H1 (cell line): ENCODE measurements around the gene TNFRSF14. TPM values are rescaled to one million over a fixed set of nuclear protein-coding genes. Genes with fewer than 3 reads are reported as not detected.
A peak's percentile ranks its signal among the peaks of the same experiment; 100 is the strongest.

Experiments
- CTCF ChIA-PET: fragments of 300-600 bp; sonication (Branson Sonifier 250); formaldehyde crosslinking; loops from one replicate; lab custom pipeline; 2021; ENCODE audit not compliant: partially characterized antibody; lab: Charles Lee
- POLR2A ChIA-PET: fragments of 300-600 bp; sonication (Branson Sonifier 250); formaldehyde crosslinking; loops from one replicate; lab custom pipeline; 2021; ENCODE audit warnings: inconsistent platforms; ENCODE audit not compliant: partially characterized antibody; lab: Charles Lee
- DNase-seq, 2 experiments: peaks; one replicate each; pipeline versions ENCODE4 v3.0.0 to v3.0.0-alpha.2; 2010 to 2022; ENCODE audit warnings: low spot score in 2 of 2, low read depth in 1 of 2, mixed read lengths in 1 of 2
- FAIRE-seq: peaks from 2 replicates; lab custom pipeline; 2011; peaks lifted over from hg19 to GRCh38; lab: Jason Lieb, UNC
- H2AFZ ChIP-seq: 2 replicates; pipeline ENCODE4 v1.8.1; 2012; ENCODE audit warnings: low read length, inconsistent platforms
- H2AK5ac ChIP-seq: 2 replicates; pipeline ENCODE4 v1.6.1; 2013; ENCODE audit warnings: low read depth, low read length
- H2BK120ac ChIP-seq: replicated peaks from 2 replicates; pipeline ENCODE3; 2013; ENCODE audit warnings: low read depth, low read length, inconsistent platforms
- H2BK12ac ChIP-seq: 2 replicates; pipeline ENCODE4 v1.6.1; 2013; ENCODE audit warnings: low read depth, low read length
- H2BK15ac ChIP-seq: 2 replicates; pipeline ENCODE4 v1.6.1; 2013; ENCODE audit warnings: low read length
- H2BK20ac ChIP-seq: 2 replicates; pipeline ENCODE4 v1.6.1; 2013; ENCODE audit warnings: low read length
- H2BK5ac ChIP-seq: 2 replicates; pipeline ENCODE4 v1.6.1; 2013; ENCODE audit warnings: low read depth, low read length
- H3K14ac ChIP-seq: 2 replicates; pipeline ENCODE4 v1.6.1; 2013; ENCODE audit warnings: inconsistent platforms; ENCODE audit not compliant: insufficient read length
- H3K18ac ChIP-seq: 2 replicates; pipeline ENCODE4 v1.6.1; 2013; ENCODE audit warnings: low read length; ENCODE audit errors: extremely low read depth
- H3K23ac ChIP-seq: 2 replicates; pipeline ENCODE4 v1.6.1; 2013; ENCODE audit warnings: inconsistent platforms; ENCODE audit not compliant: insufficient read length
- H3K23me2 ChIP-seq: 2 replicates; pipeline ENCODE4 v1.6.1; 2013; ENCODE audit warnings: low read depth, low read length
- H3K27ac ChIP-seq: 2 replicates; pipeline ENCODE4 v1.6.1; 2011; ENCODE audit warnings: low read depth, low read length, inconsistent platforms
- H3K27me3 ChIP-seq, 4 experiments: replicated peaks in 1 of 4; 1 replicate in 1 of 4; 2 replicates in 3 of 4; pipeline versions ENCODE4 v1.6.1 to v1.8.1; 2011 to 2013; ENCODE audit warnings: low read length in 3 of 4, mild to moderate bottlenecking in 3 of 4, inconsistent platforms in 2 of 4, mixed read lengths in 2 of 4, moderate library complexity in 1 of 4; ENCODE audit not compliant: control insufficient read depth in 3 of 4, insufficient read depth in 3 of 4; ENCODE audit errors: extremely low read depth in 1 of 4
- H3K36me3 ChIP-seq, 4 experiments: 2 replicates each; pipeline versions ENCODE4 v1.6.1 to v1.8.1; 2011 to 2013; ENCODE audit warnings: mild to moderate bottlenecking in 4 of 4, low read length in 3 of 4, moderate library complexity in 2 of 4, control low read depth in 1 of 4, inconsistent platforms in 1 of 4; ENCODE audit not compliant: insufficient read depth in 4 of 4, control insufficient read depth in 2 of 4
- H3K4ac ChIP-seq: replicated peaks from 2 replicates; pipeline ENCODE3; 2013; ENCODE audit warnings: low read length, low read depth, mixed read lengths, inconsistent platforms; ENCODE audit not compliant: insufficient read length
- H3K4me1 ChIP-seq, 4 experiments: replicated peaks in 1 of 4; 1 replicate in 1 of 4; 2 replicates in 3 of 4; pipeline versions ENCODE4 v1.6.1 to v1.8.1; 2011 to 2013; ENCODE audit warnings: low read length in 3 of 4, inconsistent platforms in 2 of 4, mixed read lengths in 1 of 4; ENCODE audit not compliant: insufficient read depth in 4 of 4, control insufficient read depth in 3 of 4
- H3K4me2 ChIP-seq, 2 experiments: 2 replicates each; pipeline versions ENCODE4 v1.6.1 to v1.8.1; 2011 to 2013; ENCODE audit warnings: low read depth in 2 of 2, low read length in 2 of 2, control low read depth in 1 of 2, inconsistent platforms in 1 of 2, mild to moderate bottlenecking in 1 of 2; ENCODE audit not compliant: insufficient read depth in 1 of 2
- H3K4me3 ChIP-seq, 4 experiments: fragments of 200-600, 300-600 bp in 1 of 4; sonication (generic), shearing (Covaris generic), sonication (Bioruptor Twin) in 1 of 4; 2 replicates each; pipeline versions ENCODE4 v1.5.1 to v1.8.1; 2011 to 2016; ENCODE audit warnings: low read length in 4 of 4, low read depth in 3 of 4, control low read depth in 2 of 4, inconsistent platforms in 2 of 4, mild to moderate bottlenecking in 2 of 4, mixed read lengths in 1 of 4, moderate library complexity in 1 of 4; ENCODE audit not compliant: insufficient read depth in 2 of 4; ENCODE audit errors: extremely low read depth in 1 of 4
- H3K56ac ChIP-seq: replicated peaks from 2 replicates; pipeline ENCODE3; 2013; ENCODE audit warnings: low read depth, mild to moderate bottlenecking, mixed read lengths, low read length, inconsistent platforms; ENCODE audit not compliant: insufficient read length
- H3K79me1 ChIP-seq: 2 replicates; pipeline ENCODE4 v1.6.1; 2013; ENCODE audit warnings: low read depth, low read length, control low read depth
- H3K79me2 ChIP-seq, 2 experiments: 2 replicates each; pipeline versions ENCODE4 v1.6.1 to v1.8.1; 2012 to 2013; ENCODE audit warnings: low read length in 2 of 2, mild to moderate bottlenecking in 2 of 2, inconsistent platforms in 1 of 2; ENCODE audit not compliant: insufficient read depth in 2 of 2, control insufficient read depth in 1 of 2
- H3K9ac ChIP-seq, 4 experiments: replicated peaks in 1 of 4; 1 replicate in 1 of 4; 2 replicates in 3 of 4; pipeline versions ENCODE4 v1.6.1 to v1.8.1; 2011 to 2013; ENCODE audit warnings: low read depth in 3 of 4, low read length in 3 of 4, control low read depth in 2 of 4, mild to moderate bottlenecking in 2 of 4, moderate library complexity in 2 of 4, inconsistent platforms in 1 of 4; ENCODE audit errors: extremely low read depth in 1 of 4
- H3K9me3 ChIP-seq, 2 experiments: 2 replicates each; pipeline versions ENCODE4 v1.6.1 to v1.8.1; 2012 to 2013; ENCODE audit warnings: mild to moderate bottlenecking in 2 of 2, moderate library complexity in 2 of 2, control low read depth in 1 of 2, inconsistent platforms in 1 of 2, low read depth in 1 of 2, low read length in 1 of 2, mixed read lengths in 1 of 2; ENCODE audit not compliant: insufficient read depth in 2 of 2
- H4K20me1 ChIP-seq, 2 experiments: replicated peaks in 1 of 2; 2 replicates each; pipeline versions ENCODE3 to v1.8.1; 2011 to 2013; ENCODE audit warnings: inconsistent platforms in 2 of 2, low read length in 2 of 2, mild to moderate bottlenecking in 1 of 2; ENCODE audit not compliant: insufficient read depth in 2 of 2, control insufficient read depth in 1 of 2
- H4K5ac ChIP-seq: 2 replicates; pipeline ENCODE4 v1.6.1; 2013; ENCODE audit warnings: low read length, low read depth, mixed read lengths, inconsistent platforms; ENCODE audit not compliant: insufficient read length
- H4K8ac ChIP-seq: 2 replicates; pipeline ENCODE4 v1.8.0; 2013; ENCODE audit warnings: mild to moderate bottlenecking, moderate library complexity, low read length, inconsistent platforms; ENCODE audit not compliant: insufficient read depth; ENCODE audit errors: extremely low read depth
- H4K91ac ChIP-seq: replicated peaks from 2 replicates; pipeline ENCODE3; 2013; ENCODE audit warnings: low read length, mixed read lengths, inconsistent platforms; ENCODE audit not compliant: insufficient read length
- CEBPB ChIP-seq: IDR thresholded peaks from 2 replicates; pipeline ENCODE4 v1.6.1; 2012; ENCODE audit warnings: low read depth, low read length
- GABPA ChIP-seq: IDR thresholded peaks from 2 replicates; pipeline ENCODE4 v1.6.1; 2011; ENCODE audit warnings: mild to moderate bottlenecking, low read length, moderate library complexity, borderline replicate concordance; ENCODE audit not compliant: insufficient read depth
- GTF2F1 ChIP-seq: IDR thresholded peaks from 2 replicates; pipeline ENCODE4 v1.6.1; 2012; ENCODE audit warnings: low read depth, low read length, improper control_type of control experiment, borderline replicate concordance
- WGBS, 2 experiments: shearing (Covaris generic) in 1 of 2; methylation state at CpG; one replicate each; pipeline versions ENCODE4 v1.1.6 to v1.1.7; 2013 to 2015; ENCODE audit warnings: low lambda C conversion rate in 2 of 2, mixed read lengths in 2 of 2, inconsistent platforms in 1 of 2, low coverage in 1 of 2, missing lambda C conversion rate in 1 of 2; ENCODE audit not compliant: insufficient replicate concordance in 2 of 2, insufficient coverage in 1 of 2, insufficient read length in 1 of 2; ENCODE audit errors: extremely low coverage in 1 of 2, missing lambda C conversion rate in 1 of 2; 5-methylcytosine and 5-hydroxymethylcytosine counted together
- polyA plus RNA-seq, 7 experiments: library from polyadenylated mRNA; depleted of rRNA in 3 of 7; stranded (reverse) in 5 of 7; unstranded in 2 of 7; fragments of >200 nt in 5 of 7; fragments of 200-250 nt in 2 of 7; gene quantifications; 1 replicate in 5 of 7; 2 replicates in 1 of 7; 4 replicates in 1 of 7; pipeline versions ENCODE4 v1.2.1 to v1.2.3, GENCODE V29; 2011 to 2013; ENCODE audit warnings: missing spikeins in 2 of 7, mixed read lengths in 2 of 7
- total RNA-seq: library from RNA; stranded (reverse); fragmentation: NEBNext Ultra II Directional; extraction: Animal tissue kit (Norgen Biotek cat#: 25700); gene quantifications from 2 replicates; pipeline ENCODE4 v1.2.1, GENCODE V29; 2021

TNFRSF14 gene
- total and polyA plus RNA-seq, 2 of the 8 experiments (the other 6 are each of a cell fraction or from before 2014, with no cell fraction given): 0.36 to 0.50 TPM

GRCh38 chr1:2527556-2527860 lies 28.7 kb upstream of the TNFRSF14 start:
- DNase-seq (no peak), FAIRE-seq (no peak)
- Histone ChIP-seq H3K4me1 (peaks cover 0 to 40% (median 21%) of the 10 kb centered on the region in 4 experiments; a peak in 6 of 7 replicates), H2BK15ac (no peak overlapping the region), H2BK120ac (no peak overlapping the region), H3K27me3 (peaks cover 30 to 58% (median 55%) of the 10 kb centered on the region in 4 experiments), H4K5ac (no peak overlapping the region), H2AFZ (no peak overlapping the region), H3K4ac (no peak overlapping the region), H3K56ac (no peak overlapping the region), H2BK12ac (0 out of 2 replicates have a peak overlapping the region, but pooled peaks have one; percentile 17), H3K9ac (no peak overlapping the region), H3K4me2 (peak overlapping the region in 1 of 2 experiments; percentile 78; a peak in 1 of 4 replicates), H2BK5ac (no peak overlapping the region), H4K91ac (no peak overlapping the region), H4K20me1 (peaks cover 29 to 45% of the 10 kb centered on the region in 2 experiments), H3K9me3 (no peaks in the 10 kb centered on the region), H2BK20ac (no peak overlapping the region), H3K23me2 (peaks cover 7% of the 10 kb centered on the region; the same call in 1 of the 2 replicates), H3K79me2 (peaks cover 13 to 35% of the 10 kb centered on the region in 2 experiments), H4K8ac (no peak overlapping the region), H3K79me1 (peaks cover 24% of the 10 kb centered on the region), H3K4me3 (no peak overlapping the region), H3K18ac (no peak overlapping the region), H3K27ac (no peak overlapping the region), H3K14ac (no peak overlapping the region), H3K36me3 (no peaks in the 10 kb centered on the region), H3K23ac (no peak overlapping the region), H2AK5ac (0 out of 2 replicates have a peak overlapping the region, but pooled peaks have one; percentile 24)
- ChIA-PET CTCF (interaction anchor here (1.0 to 4.9 kb wide), 4 partner anchors 11 to 113 kb away, joined by 3 to 27 read pairs (median 4); no protein-coding TSS in a partner anchor), POLR2A (interaction anchor here (0.6 to 3.2 kb wide), 3 partner anchors 8 to 24 kb away, joined by 3 to 13 read pairs (median 8); no protein-coding TSS in a partner anchor)
- TF ChIP-seq GTF2F1 (no peak), GABPA (no peak), CEBPB (no peak)
- WGBS, 2 experiments: 83% methylated on average over 4 of the region's 4 CpGs; no CpG with 5 or more reads in 1 of the 2 experiments
